Neutrophil (primary cell): ENCODE data around the gene ZXDC.

Source experiments
- H3K27ac ChIP-seq: fragments of 200-600 bp; sonication (generic); 2 replicates; pipeline ENCODE4 v1.5.1; 2016; ENCODE audit warnings: mild to moderate bottlenecking, moderate library complexity
- H3K27me3 ChIP-seq: fragments of 200-600 bp; sonication (generic); 2 replicates; pipeline ENCODE4 v1.6.0; 2016; ENCODE audit warnings: mild to moderate bottlenecking
- H3K36me3 ChIP-seq: fragments of 200-600 bp; sonication (generic); 2 replicates; pipeline ENCODE4 v1.5.1; 2017
- H3K4me1 ChIP-seq, 2 experiments: fragments of 200-600 bp in 1 of 2; sonication (generic) in 1 of 2; 1 replicate in 1 of 2; 2 replicates in 1 of 2; pipeline versions ENCODE4 v1.5.1 to v1.6.1; 2013 to 2016; ENCODE audit warnings: low read depth in 1 of 2, low read length in 1 of 2, mild to moderate bottlenecking in 1 of 2, moderate library complexity in 1 of 2; ENCODE audit not compliant: control insufficient read depth in 1 of 2, insufficient read depth in 1 of 2
- H3K4me3 ChIP-seq, 2 experiments: fragments of 200-600 bp in 1 of 2; sonication (generic) in 1 of 2; 1 replicate in 1 of 2; 2 replicates in 1 of 2; pipeline ENCODE4 v1.5.1; 2013 to 2016; ENCODE audit warnings: low read depth in 1 of 2, low read length in 1 of 2, mild to moderate bottlenecking in 1 of 2, moderate library complexity in 1 of 2
- H3K9me3 ChIP-seq: fragments of 200-600 bp; sonication (generic); 2 replicates; pipeline ENCODE4 v1.5.1; 2016
- TF ChIP-seq, protein P1 (sequence below): fragments of 200-600 bp; sonication (generic); IDR thresholded peaks from 2 replicates; pipeline ENCODE4 v1.5.1; 2016; ENCODE audit warnings: antibody characterized with exemption

Gene ZXDC

DNA sequence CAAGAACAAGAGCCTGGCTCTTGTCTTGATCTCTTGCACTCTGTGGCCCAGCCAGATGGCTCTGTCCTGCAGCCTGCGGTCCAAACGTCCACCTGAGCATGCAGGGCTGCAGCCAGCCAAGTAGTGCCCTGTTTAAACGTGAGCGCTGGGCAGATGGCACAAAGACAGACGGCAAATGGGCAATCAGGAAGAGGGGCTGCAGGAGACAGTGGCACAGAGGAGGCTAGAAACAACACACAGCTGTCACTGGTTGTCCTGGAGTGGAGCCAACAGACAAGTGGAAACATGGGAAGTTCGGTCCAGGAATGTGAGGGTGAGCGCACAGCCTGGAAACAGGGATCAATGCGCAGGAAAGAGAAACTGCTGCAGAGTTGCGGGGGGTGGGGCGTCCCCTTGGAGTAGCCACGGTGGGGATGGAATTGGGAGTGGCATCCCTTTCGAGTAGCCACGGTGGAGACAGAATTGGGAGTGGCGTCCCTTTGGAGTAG is 10.7 kb upstream of the ZXDC start:
- Histone ChIP-seq H3K4me1 (peaks cover 81 to 83% of the 10 kb centered on the region in 2 experiments), H3K27ac (peak overlapping the region; percentile 89), H3K9me3 (no peaks in the 10 kb centered on the region), H3K4me3 (peak overlapping the region in 1 of 2 experiments; percentile 53), H3K36me3 (no peaks in the 10 kb centered on the region), H3K27me3 (no peaks in the 10 kb centered on the region)
- TF ChIP-seq, protein P1, sequence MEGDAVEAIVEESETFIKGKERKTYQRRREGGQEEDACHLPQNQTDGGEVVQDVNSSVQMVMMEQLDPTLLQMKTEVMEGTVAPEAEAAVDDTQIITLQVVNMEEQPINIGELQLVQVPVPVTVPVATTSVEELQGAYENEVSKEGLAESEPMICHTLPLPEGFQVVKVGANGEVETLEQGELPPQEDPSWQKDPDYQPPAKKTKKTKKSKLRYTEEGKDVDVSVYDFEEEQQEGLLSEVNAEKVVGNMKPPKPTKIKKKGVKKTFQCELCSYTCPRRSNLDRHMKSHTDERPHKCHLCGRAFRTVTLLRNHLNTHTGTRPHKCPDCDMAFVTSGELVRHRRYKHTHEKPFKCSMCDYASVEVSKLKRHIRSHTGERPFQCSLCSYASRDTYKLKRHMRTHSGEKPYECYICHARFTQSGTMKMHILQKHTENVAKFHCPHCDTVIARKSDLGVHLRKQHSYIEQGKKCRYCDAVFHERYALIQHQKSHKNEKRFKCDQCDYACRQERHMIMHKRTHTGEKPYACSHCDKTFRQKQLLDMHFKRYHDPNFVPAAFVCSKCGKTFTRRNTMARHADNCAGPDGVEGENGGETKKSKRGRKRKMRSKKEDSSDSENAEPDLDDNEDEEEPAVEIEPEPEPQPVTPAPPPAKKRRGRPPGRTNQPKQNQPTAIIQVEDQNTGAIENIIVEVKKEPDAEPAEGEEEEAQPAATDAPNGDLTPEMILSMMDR = no peak

GRCh38 chr3:126485956-126486355 is 10.3 kb upstream of the ZXDC start:
- no peaks in the 10 kb centered on the region for H3K9me3 ChIP-seq
- H3K27ac ChIP-seq = peak overlapping the region; percentile 89
- TF ChIP-seq, protein P1 = no peak
- no peaks in the 10 kb centered on the region for H3K36me3 ChIP-seq
- no peak overlapping the region for H3K4me3 ChIP-seq
- no peaks in the 10 kb centered on the region for H3K27me3 ChIP-seq
- H3K4me1 ChIP-seq = peaks cover 76 to 78% of the 10 kb centered on the region in 2 experiments

GRCh38 chr3:126485176-126485897 is 9.6 kb upstream of the ZXDC start:
- no peaks in the 10 kb centered on the region for H3K36me3 ChIP-seq
- H3K4me3 ChIP-seq = no peak overlapping the region
- H3K27ac ChIP-seq = peak overlapping the region; percentile 89
- H3K27me3 ChIP-seq = no peaks in the 10 kb centered on the region
- no peaks in the 10 kb centered on the region for H3K9me3 ChIP-seq
- H3K4me1 ChIP-seq = peaks cover 70 to 72% of the 10 kb centered on the region in 2 experiments
- TF ChIP-seq, protein P1 = no peak

- Histone ChIP-seq H3K36me3 (no peaks in the 10 kb centered on the region), H3K27me3 (no peaks in the 10 kb centered on the region), H3K27ac (peak overlapping the region; percentile 57), H3K9me3 (no peaks in the 10 kb centered on the region), H3K4me1 (peaks cover 64 to 65% of the 10 kb centered on the region in 2 experiments), H3K4me3 (no peak overlapping the region)
- TF ChIP-seq, protein P1 = no peak
Measured at GRCh38 chr3:126484662-126485061, 9.0 kb upstream of the ZXDC start.

GRCh38 chr3:126484148-126484547 is 8.5 kb upstream of the ZXDC start:
- Histone ChIP-seq H3K27ac (peak overlapping the region; percentile 57), H3K36me3 (no peaks in the 10 kb centered on the region)
- TF ChIP-seq, protein P1 = no peak

More at GRCh38 chr3:126484148-126484547, 8.5 kb upstream of the ZXDC start:
- no peaks in the 10 kb centered on the region for H3K27me3 ChIP-seq
- peaks cover 58 to 60% of the 10 kb centered on the region in 2 experiments for H3K4me1 ChIP-seq
- H3K9me3 ChIP-seq = no peaks in the 10 kb centered on the region
- no peak overlapping the region for H3K4me3 ChIP-seq
